GM12874 (cell line): ENCODE measurements around the gene CACNB3.

Source experiments
- CTCF ChIP-seq: IDR thresholded peaks from 2 replicates; pipeline ENCODE4 v1.5.1; 2011; ENCODE audit warnings: low read depth, mild to moderate bottlenecking, control low read depth, low read length, moderate library complexity; ENCODE audit not compliant: insufficient read depth

Gene CACNB3

GRCh38 chr12:48815126-48816110 lies 2.9 kb upstream of the CACNB3 start:
- 0 out of 2 replicates have a peak, but pooled peaks have one; percentile 0 for TF ChIP-seq CTCF

- TF ChIP-seq CTCF, result no peak
Observed at GRCh38 chr12:48816143-48816854, 2.0 kb upstream of the CACNB3 start.

GRCh38 chr12:48818831-48819590 lies 715 bp downstream of the CACNB3 start:
- no peak for TF ChIP-seq CTCF

GRCh38 chr12:48819986-48820725 lies 1.9 kb downstream of the CACNB3 start:
- no peak for TF ChIP-seq CTCF

- TF ChIP-seq CTCF, result no peak
Observed at GRCh38 chr12:48822139-48822538, 3.8 kb downstream of the CACNB3 start.

- no peak for TF ChIP-seq CTCF
Observed at GRCh38 chr12:48822711-48823110, 4.4 kb downstream of the CACNB3 start.
